Activated T-helper 1 cell treated with anti-CD3 and anti-CD28 coated beads, Interleukin-2, amount 50 U/mL, for 16 hours (primary cell): ENCODE results near the gene ASPA.

Experiments used
- DNase-seq, 2 donors: peaks; one replicate each; pipeline ENCODE4 v3.0.0-alpha.2; 2020; ENCODE audit warnings: low read depth in 1 of 2, low spot score in 1 of 2

The ASPA gene

GRCh38 chr17:3532859-3533142 is 57.0 kb downstream of the ASPA start:
- no peak for DNase-seq

- DNase-seq, result no peak
Observed at GRCh38 chr17:3533752-3534151, 58.0 kb downstream of the ASPA start.

- no peak for DNase-seq
Observed at GRCh38 chr17:3534881-3535252, 59.1 kb downstream of the ASPA start.

- peak; percentile 18 to 23 for DNase-seq
Observed at GRCh38 chr17:3535253-3535995, 59.6 kb downstream of the ASPA start.

GRCh38 chr17:3536716-3537115 is 60.9 kb downstream of the ASPA start:
- DNase-seq, result no peak

GRCh38 chr17:3539881-3540540 is 64.2 kb downstream of the ASPA start:
- no peak for DNase-seq

- no peak for DNase-seq
Observed at GRCh38 chr17:3542410-3543088, 66.8 kb downstream of the ASPA start.

- DNase-seq, result no peak
Observed at GRCh38 chr17:3543453-3543852, 67.7 kb downstream of the ASPA start.

- DNase-seq, result no peak
Observed at GRCh38 chr17:3544365-3544764, 68.6 kb downstream of the ASPA start.

- no peak for DNase-seq
Observed at GRCh38 chr17:3545151-3545550, 69.4 kb downstream of the ASPA start.

- no peak for DNase-seq
Observed at GRCh38 chr17:3546521-3546920, 70.7 kb downstream of the ASPA start.

GRCh38 chr17:3546997-3547396 is 71.2 kb downstream of the ASPA start:
- no peak for DNase-seq

GRCh38 chr17:3547628-3548027 is 71.8 kb downstream of the ASPA start:
- no peak for DNase-seq

GRCh38 chr17:3549610-3550162 is 73.9 kb downstream of the ASPA start:
- DNase-seq, result no peak

- no peak for DNase-seq
Observed at GRCh38 chr17:3551189-3551588, 75.4 kb downstream of the ASPA start.

- DNase-seq, result no peak
Observed at GRCh38 chr17:3552916-3553315, 77.1 kb downstream of the ASPA start.
